GM18868 (cell line): ENCODE data around the gene AK9.

Experiments
- ATAC-seq: cut with Tn5 transposase; IDR thresholded peaks from one replicate; pipeline ENCODE4 v1.9.1; 2021; ENCODE audit warnings: mild to moderate bottlenecking, moderate library complexity; ENCODE audit not compliant: unreplicated experiment

Gene AK9

GRCh38 chr6:109485266-109485935 lies 205.6 kb downstream of the AK9 start:
- no peak for ATAC-seq

GRCh38 chr6:109484122-109484521 lies 206.9 kb downstream of the AK9 start:
- no peak for ATAC-seq

- no peak for ATAC-seq
Measured at GRCh38 chr6:109483735-109484057, 207.3 kb downstream of the AK9 start.

- ATAC-seq, result peak; percentile 94
Measured at GRCh38 chr6:109482905-109483734, 207.9 kb downstream of the AK9 start, which contains the start of gene ZBTB24. TSS of gene ZBTB24 (minus strand) at chr6:109483219. CDS start at chr6:109482026, 1,193 bp downstream.

GRCh38 chr6:109480993-109481480 lies 210.0 kb downstream of the AK9 start:
- no peak for ATAC-seq

GRCh38 chr6:109478841-109479624 lies 212.0 kb downstream of the AK9 start:
- no peak for ATAC-seq

- no peak for ATAC-seq
Measured at GRCh38 chr6:109478222-109478805, 212.7 kb downstream of the AK9 start.

GRCh38 chr6:109477725-109478124 lies 213.3 kb downstream of the AK9 start:
- no peak for ATAC-seq

GRCh38 chr6:109477184-109477583 lies 213.8 kb downstream of the AK9 start:
- ATAC-seq, result no peak

- no peak for ATAC-seq
Measured at GRCh38 chr6:109475625-109476024, 215.4 kb downstream of the AK9 start.

GRCh38 chr6:109474995-109475394 lies 216.0 kb downstream of the AK9 start:
- ATAC-seq, result no peak

GRCh38 chr6:109473120-109473519 lies 217.9 kb downstream of the AK9 start:
- no peak for ATAC-seq

- ATAC-seq, result peak; percentile 71
Measured at GRCh38 chr6:109472132-109472995, 218.6 kb downstream of the AK9 start.

- ATAC-seq, result no peak
Measured at GRCh38 chr6:109471105-109471810, 219.7 kb downstream of the AK9 start.

GRCh38 chr6:109469591-109470189 lies 221.3 kb downstream of the AK9 start:
- no peak for ATAC-seq

GRCh38 chr6:109467696-109468095 lies 223.3 kb downstream of the AK9 start:
- ATAC-seq, result no peak

GRCh38 chr6:109466212-109466923 lies 224.6 kb downstream of the AK9 start:
- ATAC-seq, result no peak

GRCh38 chr6:109465772-109466171 lies 225.2 kb downstream of the AK9 start:
- no peak for ATAC-seq
